Natural killer cell (primary cell): ENCODE data around the gene RO60. TPM values are rescaled to one million over a fixed set of nuclear protein-coding genes. Genes with fewer than 3 reads are reported as not detected.

Source experiments
- ATAC-seq, 3 donors: fragments of 150-1000 bp in 2 of 3; fragments of 200-7000 bp in 1 of 3; cut with Tn5 transposase; 1 replicate in 1 of 3; 2 replicates in 2 of 3; pipeline ENCODE4 v1.10.0; 2021; ENCODE audit warnings: mild to moderate bottlenecking in 2 of 3, moderate library complexity in 2 of 3
- DNase-seq, 2 donors: peaks; one replicate each; pipeline versions ENCODE4 v3.0.0 to v3.0.0-alpha.2; 2013 to 2021; ENCODE audit warnings: mixed read lengths in 1 of 2
- H3K27ac ChIP-seq: one replicate; pipeline ENCODE4 v1.5.1; 2013; ENCODE audit warnings: mild to moderate bottlenecking, low read length
- H3K27me3 ChIP-seq: one replicate; pipeline ENCODE4 v1.6.1; 2013; ENCODE audit warnings: low read length; ENCODE audit not compliant: control insufficient read depth, insufficient read depth
- H3K36me3 ChIP-seq: one replicate; pipeline ENCODE4 v1.6.1; 2013; ENCODE audit warnings: low read length; ENCODE audit not compliant: control insufficient read depth, insufficient read depth
- H3K4me1 ChIP-seq: one replicate; pipeline ENCODE4 v1.6.1; 2013; ENCODE audit warnings: low read length; ENCODE audit not compliant: control insufficient read depth, insufficient read depth
- H3K4me3 ChIP-seq: one replicate; pipeline ENCODE4 v1.5.1; 2013; ENCODE audit warnings: low read length
- H3K9me3 ChIP-seq: one replicate; pipeline ENCODE4 v1.6.1; 2013; ENCODE audit warnings: low read length; ENCODE audit not compliant: control insufficient read depth, insufficient read depth
- H3K27ac Mint-ChIP-seq, 2 donors: one replicate each; pipeline ENCODE4 v1.8.0; 2022; ENCODE audit warnings: mild to moderate bottlenecking in 2 of 2, mixed read lengths in 2 of 2, moderate library complexity in 1 of 2
- H3K27me3 Mint-ChIP-seq, 2 donors: one replicate each; pipeline ENCODE4 v1.8.0; 2022; ENCODE audit warnings: low read depth in 2 of 2, mixed read lengths in 2 of 2
- H3K36me3 Mint-ChIP-seq: one replicate; pipeline ENCODE4 v1.8.0; 2022; ENCODE audit warnings: mixed read lengths
- H3K4me1 Mint-ChIP-seq, 2 donors: one replicate each; pipeline ENCODE4 v1.8.0; 2022; ENCODE audit warnings: mixed read lengths in 2 of 2
- H3K4me3 Mint-ChIP-seq: one replicate; pipeline ENCODE4 v1.8.0; 2022; ENCODE audit warnings: mild to moderate bottlenecking, moderate library complexity, mixed read lengths
- H3K9me3 Mint-ChIP-seq, 2 donors: one replicate each; pipeline ENCODE4 v1.8.0; 2022; ENCODE audit warnings: mixed read lengths in 2 of 2
- CTCF ChIP-seq: fragments of 200-600 bp; IDR thresholded peaks from one replicate; pipeline ENCODE4 v1.8.0; 2022; ENCODE audit warnings: antibody characterized with exemption
- WGBS: methylation state at CpG from one replicate; pipeline ENCODE4 v1.1.7; 2013; ENCODE audit warnings: missing lambda C conversion rate; ENCODE audit not compliant: insufficient coverage; 5-methylcytosine and 5-hydroxymethylcytosine counted together
- intact Hi-C: fragments of 100-400 bp; cut with micrococcal nuclease; formaldehyde crosslinking; loops from one replicate; pipeline ENCODE4 v1.14.2; 2022
- total RNA-seq, 4 donors: library from RNA; stranded (reverse); fragments of 120-200 nt in 1 of 4; gene quantifications; one replicate each; pipeline versions ENCODE4 v1.2.3 to v1.2.4, GENCODE V29; 2013 to 2022

The RO60 gene
- total RNA-seq, 3 donors from 2014 or later (not counting 1 experiment from before 2014, with no cell fraction given), result 74.3 to 95.5 (median 78.9) TPM

- intact Hi-C loops, result no loop called here
- Histone ChIP-seq H3K4me1 (peaks cover 6% of the 10 kb centered on the region), H3K36me3 (peaks cover 2% of the 10 kb centered on the region), H3K27ac (no peak overlapping the region), H3K4me3 (no peak overlapping the region), H3K9me3 (no peaks in the 10 kb centered on the region), H3K27me3 (no peaks in the 10 kb centered on the region)
- Mint-ChIP-seq H3K36me3 (no peaks in the 10 kb centered on the region), H3K4me3 (no peak overlapping the region), H3K27ac (peak overlapping the region; percentile 35 to 63), H3K4me1 (peaks cover 52 to 66% of the 10 kb centered on the region in 2 donors), H3K9me3 (no peaks in the 10 kb centered on the region), H3K27me3 (no peaks in the 10 kb centered on the region)
- TF ChIP-seq CTCF, result no peak
- ATAC-seq (no peak), DNase-seq (no peak)
Observed at GRCh38 chr1:193065954-193066353, 6.5 kb downstream of the RO60 start.

- intact Hi-C loops, result no loop called here
Observed at GRCh38 chr1:193066606-193067005, 7.2 kb downstream of the RO60 start.

DNA sequence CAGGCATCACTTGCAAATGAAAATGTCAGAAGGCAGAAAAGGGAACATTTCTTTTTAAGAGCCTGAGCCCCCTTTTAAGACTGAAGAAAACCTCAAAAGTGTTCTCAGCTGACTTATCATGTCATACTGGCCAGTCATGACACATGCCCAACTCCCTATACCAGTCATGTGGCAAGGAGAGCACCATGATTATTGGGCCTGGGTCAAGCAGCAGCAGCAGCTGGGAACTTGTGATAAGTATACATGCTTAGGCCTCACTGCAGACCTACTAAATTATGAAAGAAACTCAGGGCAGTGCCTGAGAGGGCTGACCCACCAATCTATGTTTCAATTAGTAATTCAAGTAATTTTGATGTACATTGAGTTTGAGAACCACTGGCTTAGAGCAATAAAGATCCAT, 8.6 kb downstream of the RO60 start:
- DNase-seq, result no peak
- Histone ChIP-seq H3K27ac (no peak overlapping the region), H3K27me3 (no peaks in the 10 kb centered on the region), H3K9me3 (no peaks in the 10 kb centered on the region), H3K36me3 (peaks cover 4% of the 10 kb centered on the region), H3K4me1 (peaks cover 9% of the 10 kb centered on the region), H3K4me3 (no peak overlapping the region)
- Mint-ChIP-seq H3K27me3 (no peaks in the 10 kb centered on the region), H3K27ac (peak overlapping the region; percentile 35 to 53), H3K9me3 (no peaks in the 10 kb centered on the region), H3K36me3 (no peaks in the 10 kb centered on the region), H3K4me1 (peaks cover 53 to 62% of the 10 kb centered on the region in 2 donors), H3K4me3 (no peak overlapping the region)
- no peak for ATAC-seq
- intact Hi-C loops, result no loop called here
- TF ChIP-seq CTCF, result no peak

More at GRCh38 chr1:193066606-193067005, 7.2 kb downstream of the RO60 start:
- no peak overlapping the region for H3K4me3 ChIP-seq
- Mint-ChIP-seq H3K27me3 (no peaks in the 10 kb centered on the region), H3K4me3 (no peak overlapping the region), H3K4me1 (peaks cover 53 to 67% of the 10 kb centered on the region in 2 donors), H3K9me3 (no peaks in the 10 kb centered on the region), H3K27ac (peak overlapping the region; percentile 35 to 63), H3K36me3 (no peaks in the 10 kb centered on the region)
- no peak for DNase-seq
- H3K4me1 ChIP-seq, result peaks cover 9% of the 10 kb centered on the region
- TF ChIP-seq CTCF, result no peak
- H3K36me3 ChIP-seq, result peaks cover 2% of the 10 kb centered on the region
- no peak for ATAC-seq
- H3K27me3 ChIP-seq, result no peaks in the 10 kb centered on the region
- no peaks in the 10 kb centered on the region for H3K9me3 ChIP-seq
- 88% methylated on average over 4 of the region's 4 CpGs for WGBS
- no peak overlapping the region for H3K27ac ChIP-seq

GRCh38 chr1:193069748-193070385, 10.5 kb downstream of the RO60 start:
- peak overlapping the region; percentile 57 for H3K27ac ChIP-seq
- peaks cover 6% of the 10 kb centered on the region for H3K36me3 ChIP-seq
- Mint-ChIP-seq H3K27ac (peak overlapping the region; percentile 86), H3K36me3 (no peaks in the 10 kb centered on the region), H3K4me3 (peak overlapping the region; percentile 53), H3K9me3 (no peaks in the 10 kb centered on the region), H3K4me1 (peaks cover 46 to 55% of the 10 kb centered on the region in 2 donors), H3K27me3 (no peaks in the 10 kb centered on the region)
- no peaks in the 10 kb centered on the region for H3K9me3 ChIP-seq
- peak; percentile 43 to 57 (median 56) for ATAC-seq
- H3K4me1 ChIP-seq, result peaks cover 9% of the 10 kb centered on the region
- peak; percentile 29 for TF ChIP-seq CTCF
- H3K27me3 ChIP-seq, result no peaks in the 10 kb centered on the region
- DNase-seq, result peak in 1 of 2 donors; percentile 44
- intact Hi-C loops, result no loop called here
- WGBS, result 79% methylated on average over 2 of the region's 4 CpGs
- H3K4me3 ChIP-seq, result no peak overlapping the region
